Measurements from ENCODE around the gene FOXF1. TPM values are rescaled to one million over a fixed set of nuclear protein-coding genes. Genes with fewer than 3 reads are reported as not detected.

FOXF1 gene
- total RNA-seq: under 1 TPM in 6 of 9 donors, not detected in 3; 0.14 to 0.48 (median 0.21) TPM
- polyA plus RNA-seq: under 1 TPM; 0.04 to 0.15 TPM
- long read RNA-seq, donor 1: 0 reads
- long read RNA-seq, donor 2: 0 reads
- long read RNA-seq, donor 3, partial matches to known transcripts: 0 of 3 reads
- long read RNA-seq, donor 3, other reads (novel, unspliced or antisense): 0 of 3 reads

DNA sequence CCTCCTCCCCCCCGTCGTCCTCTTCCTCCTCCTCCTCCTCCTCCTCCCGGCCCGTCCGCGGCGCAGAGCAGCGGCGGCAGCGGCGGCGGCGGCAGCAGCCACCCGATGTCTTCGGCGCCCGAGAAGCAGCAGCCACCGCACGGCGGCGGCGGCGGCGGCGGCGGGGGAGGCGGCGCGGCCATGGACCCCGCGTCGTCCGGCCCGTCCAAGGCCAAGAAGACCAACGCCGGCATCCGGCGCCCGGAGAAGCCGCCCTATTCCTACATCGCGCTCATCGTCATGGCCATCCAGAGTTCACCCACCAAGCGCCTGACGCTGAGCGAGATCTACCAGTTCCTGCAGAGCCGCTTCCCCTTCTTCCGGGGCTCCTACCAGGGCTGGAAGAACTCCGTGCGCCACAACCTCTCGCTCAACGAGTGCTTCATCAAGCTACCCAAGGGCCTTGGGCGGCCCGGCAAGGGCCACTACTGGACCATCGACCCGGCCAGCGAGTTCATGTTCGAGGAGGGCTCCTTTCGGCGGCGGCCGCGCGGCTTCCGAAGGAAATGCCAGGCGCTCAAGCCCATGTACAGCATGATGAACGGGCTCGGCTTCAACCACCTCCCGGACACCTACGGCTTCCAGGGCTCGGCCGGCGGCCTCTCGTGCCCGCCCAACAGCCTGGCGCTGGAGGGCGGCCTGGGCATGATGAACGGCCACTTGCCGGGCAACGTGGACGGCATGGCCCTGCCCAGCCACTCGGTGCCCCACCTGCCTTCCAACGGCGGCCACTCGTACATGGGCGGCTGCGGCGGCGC, at the start of gene FOXF1:
TSS of gene FOXF1 (plus strand) at position 63 of the 797 bp plus-strand sequence. CDS start at position 106, 43 bp downstream.
- no peaks in the 10 kb centered on the region for H3K9me3 ChIP-seq
- peak within 1 kb of the TSS in 10 of 12 donors; percentile 12 to 97 (median 52) for H3K27ac ChIP-seq
- no peak for TF ChIP-seq POLR2A (IDR thresholded peaks at IDR 0.05)
- TF ChIP-seq, protein P1, sequence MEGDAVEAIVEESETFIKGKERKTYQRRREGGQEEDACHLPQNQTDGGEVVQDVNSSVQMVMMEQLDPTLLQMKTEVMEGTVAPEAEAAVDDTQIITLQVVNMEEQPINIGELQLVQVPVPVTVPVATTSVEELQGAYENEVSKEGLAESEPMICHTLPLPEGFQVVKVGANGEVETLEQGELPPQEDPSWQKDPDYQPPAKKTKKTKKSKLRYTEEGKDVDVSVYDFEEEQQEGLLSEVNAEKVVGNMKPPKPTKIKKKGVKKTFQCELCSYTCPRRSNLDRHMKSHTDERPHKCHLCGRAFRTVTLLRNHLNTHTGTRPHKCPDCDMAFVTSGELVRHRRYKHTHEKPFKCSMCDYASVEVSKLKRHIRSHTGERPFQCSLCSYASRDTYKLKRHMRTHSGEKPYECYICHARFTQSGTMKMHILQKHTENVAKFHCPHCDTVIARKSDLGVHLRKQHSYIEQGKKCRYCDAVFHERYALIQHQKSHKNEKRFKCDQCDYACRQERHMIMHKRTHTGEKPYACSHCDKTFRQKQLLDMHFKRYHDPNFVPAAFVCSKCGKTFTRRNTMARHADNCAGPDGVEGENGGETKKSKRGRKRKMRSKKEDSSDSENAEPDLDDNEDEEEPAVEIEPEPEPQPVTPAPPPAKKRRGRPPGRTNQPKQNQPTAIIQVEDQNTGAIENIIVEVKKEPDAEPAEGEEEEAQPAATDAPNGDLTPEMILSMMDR (IDR thresholded peaks at IDR 0.05): no peak
- peak in 1 of 5 donors; percentile 73 for DNase-seq
- peak within 1 kb of the TSS; percentile 9 to 72 (median 61) for H3K4me3 ChIP-seq
- no peaks in the 10 kb centered on the region for H3K36me3 ChIP-seq
- peak in 2 of 4 donors; percentile 7 to 16 for ATAC-seq
- intact Hi-C loops (cut with DNase I): loop anchor here in 2 of 10 donors (10.0 kb wide), 2 partner anchors 166 to 696 kb away; no protein-coding TSS in a partner anchor
- H3K27me3 ChIP-seq: peaks cover 65 to 100% (median 94%) of the 10 kb centered on the region in 9 donors
- WGBS, 4 donors: 2 to 9% (median 3%) methylated on average over 30 to 89 of the region's 89 CpGs
- H3K4me1 ChIP-seq: peaks cover 8 to 53% (median 24%) of the 10 kb centered on the region in 12 donors

DNA sequence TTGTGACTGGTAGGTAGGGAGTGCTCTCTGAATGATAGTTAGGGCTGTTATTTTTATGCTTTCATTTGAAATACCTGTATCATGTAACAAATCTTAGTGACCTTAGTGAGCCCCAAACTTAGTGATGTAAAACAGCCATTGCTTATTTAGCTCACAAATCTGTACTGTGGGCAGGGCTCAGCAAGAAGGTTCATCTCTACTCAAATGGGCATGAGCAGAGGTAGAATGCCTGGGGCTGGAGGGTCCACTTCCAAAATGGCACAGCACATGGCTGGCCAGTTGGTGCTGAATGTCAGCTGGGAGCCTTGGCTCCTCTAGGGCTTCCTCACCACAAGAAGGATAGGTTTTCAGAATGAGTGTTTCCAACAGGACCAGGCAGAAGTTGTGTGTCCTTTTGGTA, 49.3 kb upstream of the FOXF1 start:
- DNase-seq (no peak), ATAC-seq (no peak)
- Histone ChIP-seq H3K36me3 (no peaks in the 10 kb centered on the region), H3K27ac (peak overlapping the region in 1 of 12 donors; percentile 82), H3K9me3 (peaks cover 0 to 13% (median 2%) of the 10 kb centered on the region in 12 donors), H3K4me1 (peaks cover 0 to 4% (median 0%) of the 10 kb centered on the region in 12 donors), H3K4me3 (no peak overlapping the region), H3K27me3 (peaks cover 0 to 47% (median 6%) of the 10 kb centered on the region in 9 donors)
- TF ChIP-seq POLR2A (IDR thresholded peaks at IDR 0.05): no peak
- TF ChIP-seq, protein P1 (IDR thresholded peaks at IDR 0.05): no peak
- intact Hi-C loops (cut with DNase I): no loop called here

DNA sequence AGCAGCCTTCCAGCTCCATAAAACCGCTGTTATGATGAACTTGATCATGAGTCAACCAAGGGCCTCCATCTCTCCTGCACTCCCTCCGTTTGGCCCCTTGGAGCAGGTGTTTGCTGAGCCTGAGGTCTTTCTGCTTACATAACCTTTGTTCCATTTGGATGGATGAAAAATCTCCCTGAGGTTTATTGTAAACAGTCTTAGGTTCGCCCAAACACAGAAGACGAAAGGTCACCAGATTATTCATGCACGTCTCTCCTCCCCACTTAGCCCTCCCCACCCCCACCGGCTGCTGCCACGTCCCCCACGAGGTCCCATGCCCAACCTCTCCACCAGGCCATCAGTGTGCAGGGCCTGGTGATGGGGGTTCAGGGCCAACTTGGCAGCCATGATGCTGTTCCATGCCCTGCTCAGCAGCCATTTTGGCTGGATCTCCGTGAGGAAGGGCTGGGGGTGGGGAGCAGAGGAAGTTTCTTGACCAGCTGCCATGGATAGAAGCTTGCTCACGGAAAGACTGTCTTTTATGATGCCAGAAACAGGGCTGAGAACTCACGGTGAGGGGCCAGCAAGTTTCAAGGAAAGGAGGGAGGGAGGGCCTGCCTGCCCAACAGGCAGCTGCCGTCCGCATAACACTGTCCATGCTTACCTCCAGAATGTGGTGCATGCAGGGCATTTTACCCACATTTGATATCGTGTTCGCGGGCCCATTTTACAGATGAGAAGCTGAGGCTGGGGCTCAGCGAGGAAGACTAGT, 47.8 kb upstream of the FOXF1 start:
- Histone ChIP-seq H3K9me3 (peaks cover 0 to 13% (median 2%) of the 10 kb centered on the region in 12 donors), H3K4me3 (no peak overlapping the region), H3K36me3 (no peaks in the 10 kb centered on the region), H3K4me1 (peaks cover 0 to 3% (median 0%) of the 10 kb centered on the region in 12 donors), H3K27me3 (peaks cover 0 to 34% (median 6%) of the 10 kb centered on the region in 9 donors), H3K27ac (peak overlapping the region in 1 of 12 donors; percentile 84)
- DNase-seq: no peak
- ATAC-seq: no peak
- intact Hi-C loops (cut with DNase I): no loop called here
- 81 to 84% (median 83%) methylated on average over 16 to 17 of the region's 17 CpGs for WGBS, 4 donors
- TF ChIP-seq, protein P1 (IDR thresholded peaks at IDR 0.05): no peak
- TF ChIP-seq POLR2A (IDR thresholded peaks at IDR 0.05): no peak

All from heart left ventricle (tissue), 16 donors.